Fibroblast of pulmonary artery (primary cell): ENCODE measurements around the gene RIPOR3.
"Not testable (repeated sequence)": the region's sequence is repeated elsewhere in the genome, so short reads cannot be mapped to it uniquely, and the experiment has no call there.

Experiments used
- DNase-seq: peaks from one replicate; pipeline ENCODE4 v3.0.0-alpha.2; 2010; ENCODE audit warnings: low read depth
- H3K4me3 ChIP-seq: replicated peaks from 2 replicates; pipeline ENCODE4 v1.5.1; 2011; ENCODE audit warnings: low read depth, mild to moderate bottlenecking, control low read depth, low read length, moderate library complexity
- TF ChIP-seq, protein P1 (sequence below): IDR thresholded peaks from 2 replicates; pipeline ENCODE4 v1.5.1; 2011; ENCODE audit warnings: mild to moderate bottlenecking, control low read depth, low read length, inconsistent platforms; ENCODE audit errors: missing control alignments

The RIPOR3 gene

DNA sequence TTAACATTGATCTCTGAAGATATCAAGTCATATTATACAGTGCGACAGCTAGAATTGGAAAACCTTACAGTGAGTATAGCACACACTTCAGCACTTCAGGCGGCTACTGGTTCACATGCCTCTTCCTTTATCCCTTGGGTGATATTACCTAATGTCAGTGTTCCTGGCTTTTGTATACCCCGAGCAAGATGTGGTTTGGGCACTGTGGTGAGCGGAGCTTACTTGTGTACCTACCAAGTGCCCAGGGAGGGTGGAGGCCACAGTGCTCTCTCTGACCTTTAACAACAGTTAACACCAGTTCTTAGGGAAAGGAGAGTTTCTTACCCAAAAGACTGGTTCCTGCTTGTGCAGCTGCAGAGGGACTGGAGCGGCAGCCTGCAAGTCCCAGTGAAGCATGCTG lies 116.8 kb downstream of the RIPOR3 start:
- TF ChIP-seq, protein P1, sequence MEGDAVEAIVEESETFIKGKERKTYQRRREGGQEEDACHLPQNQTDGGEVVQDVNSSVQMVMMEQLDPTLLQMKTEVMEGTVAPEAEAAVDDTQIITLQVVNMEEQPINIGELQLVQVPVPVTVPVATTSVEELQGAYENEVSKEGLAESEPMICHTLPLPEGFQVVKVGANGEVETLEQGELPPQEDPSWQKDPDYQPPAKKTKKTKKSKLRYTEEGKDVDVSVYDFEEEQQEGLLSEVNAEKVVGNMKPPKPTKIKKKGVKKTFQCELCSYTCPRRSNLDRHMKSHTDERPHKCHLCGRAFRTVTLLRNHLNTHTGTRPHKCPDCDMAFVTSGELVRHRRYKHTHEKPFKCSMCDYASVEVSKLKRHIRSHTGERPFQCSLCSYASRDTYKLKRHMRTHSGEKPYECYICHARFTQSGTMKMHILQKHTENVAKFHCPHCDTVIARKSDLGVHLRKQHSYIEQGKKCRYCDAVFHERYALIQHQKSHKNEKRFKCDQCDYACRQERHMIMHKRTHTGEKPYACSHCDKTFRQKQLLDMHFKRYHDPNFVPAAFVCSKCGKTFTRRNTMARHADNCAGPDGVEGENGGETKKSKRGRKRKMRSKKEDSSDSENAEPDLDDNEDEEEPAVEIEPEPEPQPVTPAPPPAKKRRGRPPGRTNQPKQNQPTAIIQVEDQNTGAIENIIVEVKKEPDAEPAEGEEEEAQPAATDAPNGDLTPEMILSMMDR: no peak
- H3K4me3 ChIP-seq: no peak overlapping the region
- no peak for DNase-seq

DNA sequence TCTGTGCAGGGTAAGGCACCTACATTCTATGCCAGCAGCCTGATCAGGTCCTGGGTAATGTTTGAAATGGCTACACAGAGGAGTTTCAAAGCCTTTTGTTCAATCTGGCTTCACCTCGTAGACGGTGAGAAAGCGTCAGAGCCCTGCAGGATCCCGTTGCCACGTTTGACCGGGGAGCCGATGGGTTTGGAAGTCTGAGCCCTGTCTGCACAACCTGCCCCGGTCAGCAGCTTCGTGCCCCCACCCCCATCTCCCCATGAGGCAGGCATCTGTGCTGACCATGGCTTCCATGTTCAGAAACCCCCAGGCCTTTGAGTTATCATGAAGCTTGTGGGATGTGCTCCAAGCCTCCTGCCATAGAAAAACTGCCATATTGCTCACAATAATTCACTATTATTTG lies 117.2 kb downstream of the RIPOR3 start:
- TF ChIP-seq, protein P1: no peak
- no peak overlapping the region for H3K4me3 ChIP-seq
- DNase-seq: no peak

DNA sequence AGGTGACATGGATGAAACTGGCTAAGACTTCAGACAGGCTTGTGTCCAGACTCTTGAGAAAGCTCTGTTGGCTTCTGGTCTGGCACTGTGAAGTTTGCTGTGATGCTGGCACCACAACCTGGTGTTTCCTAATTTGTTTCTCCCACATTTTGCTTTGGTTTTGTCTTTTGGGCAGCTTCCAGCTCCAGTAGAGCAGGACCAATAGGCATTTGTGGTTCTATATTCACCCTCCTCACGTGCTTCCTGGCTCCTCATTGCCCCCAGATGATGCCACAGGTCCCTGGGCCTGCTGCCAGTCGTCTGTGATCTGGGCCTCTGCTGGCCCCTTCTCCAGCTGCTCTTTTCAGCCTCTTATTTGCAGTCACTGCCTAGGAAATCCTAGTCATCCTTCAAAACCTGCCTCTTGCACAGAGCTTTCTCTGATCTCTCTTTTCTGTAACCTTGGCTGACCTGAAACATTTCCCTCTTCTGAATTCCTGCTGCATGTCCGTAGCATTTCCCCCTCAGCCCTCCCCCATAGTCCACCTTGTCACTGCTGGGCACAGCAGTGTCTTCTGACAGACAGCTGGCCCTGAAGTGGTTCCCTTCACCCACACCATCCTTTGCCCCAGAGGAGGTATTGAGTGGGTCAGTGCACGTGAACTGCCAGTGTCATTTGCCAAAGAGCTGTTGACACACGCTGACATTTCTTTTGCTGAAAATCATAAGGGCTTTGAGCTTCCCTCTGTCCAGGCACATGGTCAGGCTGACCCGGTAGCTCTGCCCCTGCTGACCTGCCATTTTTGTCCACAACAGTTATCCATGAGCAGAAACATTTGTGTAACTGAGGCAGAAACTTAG lies 118.2 kb downstream of the RIPOR3 start:
- no peak overlapping the region for H3K4me3 ChIP-seq
- TF ChIP-seq, protein P1: no peak
- peak; percentile 94 for DNase-seq

DNA sequence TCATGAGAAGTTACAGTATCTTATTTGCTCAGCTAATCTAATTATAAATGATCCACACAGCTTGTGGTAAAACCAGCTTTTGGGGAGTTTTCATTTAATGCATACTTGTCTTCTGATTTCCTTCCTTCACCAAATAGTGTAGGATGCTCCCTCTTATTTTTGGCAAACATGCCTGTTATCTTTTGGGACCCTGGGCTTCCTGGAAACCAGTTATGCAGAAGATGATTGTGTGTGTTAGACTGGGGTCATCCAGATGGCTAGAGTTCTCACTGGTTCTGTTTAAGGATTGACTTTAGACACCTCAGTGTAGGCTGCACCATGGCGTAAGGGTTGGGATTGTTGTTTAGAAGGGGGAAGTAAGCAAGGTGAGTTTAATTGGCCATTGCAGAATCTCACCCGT lies 119.9 kb downstream of the RIPOR3 start:
- TF ChIP-seq, protein P1: no peak
- no peak for DNase-seq
- no peak overlapping the region for H3K4me3 ChIP-seq

DNA sequence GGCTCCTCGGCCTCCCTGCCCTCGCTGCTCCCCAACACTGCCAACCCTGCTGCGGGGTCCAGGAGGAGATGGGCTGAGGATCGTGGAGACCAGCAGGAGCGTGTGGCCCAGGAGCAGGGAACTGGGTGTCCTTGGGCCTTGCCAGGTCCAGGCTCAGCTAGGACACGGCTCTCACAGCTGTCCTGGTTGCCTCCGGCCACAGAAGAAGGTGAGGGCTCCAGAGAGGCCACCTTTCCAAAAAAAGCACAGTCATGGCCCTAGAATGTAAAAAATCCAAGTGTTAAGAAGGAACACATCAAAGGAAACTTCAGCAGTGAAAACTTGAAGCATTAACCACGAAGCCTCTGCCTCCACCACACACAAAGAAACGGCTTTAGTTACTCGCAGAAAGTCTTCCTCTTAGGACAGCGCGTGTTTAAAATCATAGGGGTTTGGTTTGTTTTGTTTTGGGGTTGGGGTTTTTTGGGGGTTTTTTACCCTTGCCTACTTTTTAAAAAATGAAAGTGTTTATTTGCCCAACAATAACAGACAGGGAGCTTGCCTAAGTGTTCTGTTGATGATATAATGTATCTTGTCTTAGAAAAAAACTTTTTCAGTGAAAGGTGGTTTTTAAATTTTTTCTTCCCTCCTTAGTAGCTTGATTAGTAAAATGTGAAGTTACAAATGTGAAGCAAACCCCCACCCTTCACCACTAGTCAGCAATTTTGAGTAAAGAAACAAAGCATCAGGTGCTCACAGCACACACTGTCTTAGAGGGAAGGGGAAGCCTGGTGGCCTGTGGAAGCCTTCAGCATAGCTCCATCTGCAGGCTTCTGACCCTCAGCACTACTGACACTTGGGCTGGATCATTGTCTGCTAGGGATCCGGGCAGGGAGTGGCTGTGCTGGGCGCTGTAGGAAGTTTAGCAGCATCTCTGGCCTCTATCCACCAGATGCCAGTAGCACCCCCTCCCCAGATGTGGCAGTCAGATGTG lies 121.2 kb downstream of the RIPOR3 start:
- TF ChIP-seq, protein P1: peak; percentile 54
- no peak overlapping the region for H3K4me3 ChIP-seq
- DNase-seq: peak; percentile 60

DNA sequence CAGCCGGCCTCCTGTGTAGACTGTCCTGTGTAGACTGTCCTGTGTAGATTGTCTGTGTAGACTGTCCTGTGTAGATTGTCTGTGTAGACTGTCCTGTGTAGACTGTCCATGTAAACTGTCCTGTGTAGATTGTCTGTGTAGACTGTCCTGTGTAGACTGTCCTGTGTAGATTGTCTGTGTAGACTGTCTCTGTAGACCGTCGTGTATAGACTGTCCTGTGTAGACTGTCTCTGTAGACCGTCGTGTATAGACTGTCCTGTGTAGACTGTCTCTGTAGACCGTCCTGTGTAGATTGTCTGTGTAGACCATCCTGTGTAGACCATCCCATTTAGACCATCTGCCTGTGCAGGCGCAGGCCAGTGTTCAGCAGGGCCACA lies 121.9 kb downstream of the RIPOR3 start:
- not testable (repeated sequence) for DNase-seq, H3K4me3 ChIP-seq

DNA sequence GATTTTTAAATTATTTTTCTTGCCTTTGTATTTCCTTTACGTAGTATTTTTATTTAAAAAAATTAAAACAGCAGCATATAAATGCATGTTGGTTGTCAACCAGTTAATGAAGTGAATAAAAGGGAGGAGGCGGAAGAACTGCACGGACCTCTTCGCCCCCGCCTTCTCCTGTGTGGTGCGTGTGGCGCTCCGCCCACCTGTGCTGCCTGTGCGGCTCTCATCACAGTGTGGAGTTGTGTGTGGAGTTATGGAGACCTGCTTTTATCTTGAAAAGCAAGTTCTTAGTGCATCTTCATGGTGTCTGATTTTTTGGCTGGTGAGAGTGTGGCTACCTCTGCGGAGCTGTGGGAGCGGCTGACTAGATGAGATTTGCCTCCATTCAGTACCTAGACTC lies 122.8 kb downstream of the RIPOR3 start:
- DNase-seq: no peak
- TF ChIP-seq, protein P1: no peak
- H3K4me3 ChIP-seq: no peak overlapping the region
